Body of pancreas (tissue), 4 donors: ENCODE results near the gene LDB2. TPM values are rescaled to one million over a fixed set of nuclear protein-coding genes. Genes with fewer than 3 reads are reported as not detected.

ENCODE experiments used
- ATAC-seq: fragments of 150-250 bp; one replicate; pipeline ENCODE4 v1.9.1; 2016
- DNase-seq, 4 donors: peaks; one replicate each; pipeline ENCODE4 v3.0.0-alpha.2; 2019
- H3K27ac ChIP-seq, 4 donors: fragments of 200-600 bp; sonication (generic); 1 replicate in 3 of 4; 2 replicates in 1 of 4; pipeline versions ENCODE4 v1.5.1 to v1.6.1; 2016 to 2019; ENCODE audit warnings: mild to moderate bottlenecking in 1 of 4, mixed read lengths in 1 of 4, moderate library complexity in 1 of 4
- H3K27me3 ChIP-seq, 2 donors: fragments of 200-600 bp; sonication (generic); one replicate each; pipeline ENCODE4 v1.6.0; 2016; ENCODE audit warnings: mild to moderate bottlenecking in 1 of 2
- H3K36me3 ChIP-seq, 2 donors: fragments of 200-600 bp; sonication (generic); replicated peaks in 1 of 2; 2 replicates each; pipeline ENCODE4 v1.5.1; 2016; ENCODE audit warnings: low read depth in 2 of 2; ENCODE audit not compliant: insufficient read depth in 1 of 2
- H3K4me1 ChIP-seq: fragments of 200-600 bp; sonication (generic); one replicate; pipeline ENCODE4 v1.6.0; 2016
- H3K4me3 ChIP-seq, 2 donors: fragments of 200-600 bp; sonication (generic); 1 replicate in 1 of 2; 2 replicates in 1 of 2; pipeline ENCODE4 v1.5.1; 2016 to 2019
- H3K9me3 ChIP-seq, 3 donors: fragments of 200-600 bp; sonication (generic); 1 replicate in 2 of 3; 2 replicates in 1 of 3; pipeline ENCODE4 v1.5.1; 2016
- POLR2A ChIP-seq, 3 donors: fragments of 450-650 bp; IDR thresholded peaks; one replicate each; pipeline ENCODE4 v1.6.1; 2016; ENCODE audit warnings: antibody characterized with exemption in 3 of 3, mild to moderate bottlenecking in 2 of 3
- WGBS, 2 donors: methylation state at CpG; one replicate each; pipeline ENCODE4 v1.1.5; 2017; 5-methylcytosine and 5-hydroxymethylcytosine counted together
- intact Hi-C: fragments of 100-400 bp; cut with DNase I; formaldehyde crosslinking; loops from one replicate; pipeline ENCODE4 v1.15.1; 2023
- total RNA-seq, 2 donors: library from RNA; depleted of rRNA; stranded (reverse); fragments of >200 nt; gene quantifications; one replicate each; pipeline ENCODE4 v1.1.0, GENCODE V29; 2016
- TF ChIP-seq, protein P1 (sequence below), 7 experiments: fragments of 450-650 bp in 4 of 7; fragments of 200-600 bp in 3 of 7; sonication (generic) in 3 of 7; IDR thresholded peaks; one replicate each; pipeline ENCODE4 v1.5.1; 2016 to 2019; ENCODE audit warnings: antibody characterized with exemption in 7 of 7

The LDB2 gene
- total RNA-seq, 2 donors from 2014 or later = 14.8 to 16.5 TPM

DNA sequence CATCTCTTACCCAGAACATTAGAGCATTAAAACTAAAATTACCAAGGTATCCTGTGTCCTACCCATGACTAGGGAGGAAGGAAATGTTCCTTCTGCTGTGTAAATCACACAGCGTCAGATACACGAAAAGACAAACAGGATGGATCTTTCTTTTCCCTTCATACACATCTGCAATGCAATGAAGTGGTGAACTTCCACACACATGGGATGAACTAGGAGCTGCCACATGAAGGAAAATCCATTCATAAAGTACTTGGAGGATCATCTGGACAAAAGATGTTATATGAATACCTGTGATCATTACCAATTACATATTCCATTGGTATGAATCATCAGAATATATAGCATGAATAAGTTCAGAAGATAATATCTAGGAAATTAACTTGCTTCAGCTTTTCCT, 46.2 kb downstream of the LDB2 start:
- DNase-seq (no peak), ATAC-seq (no peak)
- Histone ChIP-seq H3K4me3 (no peak overlapping the region), H3K27me3 (no peaks in the 10 kb centered on the region), H3K36me3 (no peaks in the 10 kb centered on the region), H3K9me3 (no peaks in the 10 kb centered on the region), H3K4me1 (no peaks in the 10 kb centered on the region), H3K27ac (no peak overlapping the region)
- intact Hi-C loops = no loop called here
- 50 to 57% methylated on average over 2 of the region's 2 CpGs for WGBS, 2 donors
- no peak for TF ChIP-seq POLR2A (IDR thresholded peaks at IDR 0.05)
- TF ChIP-seq, protein P1, sequence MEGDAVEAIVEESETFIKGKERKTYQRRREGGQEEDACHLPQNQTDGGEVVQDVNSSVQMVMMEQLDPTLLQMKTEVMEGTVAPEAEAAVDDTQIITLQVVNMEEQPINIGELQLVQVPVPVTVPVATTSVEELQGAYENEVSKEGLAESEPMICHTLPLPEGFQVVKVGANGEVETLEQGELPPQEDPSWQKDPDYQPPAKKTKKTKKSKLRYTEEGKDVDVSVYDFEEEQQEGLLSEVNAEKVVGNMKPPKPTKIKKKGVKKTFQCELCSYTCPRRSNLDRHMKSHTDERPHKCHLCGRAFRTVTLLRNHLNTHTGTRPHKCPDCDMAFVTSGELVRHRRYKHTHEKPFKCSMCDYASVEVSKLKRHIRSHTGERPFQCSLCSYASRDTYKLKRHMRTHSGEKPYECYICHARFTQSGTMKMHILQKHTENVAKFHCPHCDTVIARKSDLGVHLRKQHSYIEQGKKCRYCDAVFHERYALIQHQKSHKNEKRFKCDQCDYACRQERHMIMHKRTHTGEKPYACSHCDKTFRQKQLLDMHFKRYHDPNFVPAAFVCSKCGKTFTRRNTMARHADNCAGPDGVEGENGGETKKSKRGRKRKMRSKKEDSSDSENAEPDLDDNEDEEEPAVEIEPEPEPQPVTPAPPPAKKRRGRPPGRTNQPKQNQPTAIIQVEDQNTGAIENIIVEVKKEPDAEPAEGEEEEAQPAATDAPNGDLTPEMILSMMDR (IDR thresholded peaks at IDR 0.05) = no peak

DNA sequence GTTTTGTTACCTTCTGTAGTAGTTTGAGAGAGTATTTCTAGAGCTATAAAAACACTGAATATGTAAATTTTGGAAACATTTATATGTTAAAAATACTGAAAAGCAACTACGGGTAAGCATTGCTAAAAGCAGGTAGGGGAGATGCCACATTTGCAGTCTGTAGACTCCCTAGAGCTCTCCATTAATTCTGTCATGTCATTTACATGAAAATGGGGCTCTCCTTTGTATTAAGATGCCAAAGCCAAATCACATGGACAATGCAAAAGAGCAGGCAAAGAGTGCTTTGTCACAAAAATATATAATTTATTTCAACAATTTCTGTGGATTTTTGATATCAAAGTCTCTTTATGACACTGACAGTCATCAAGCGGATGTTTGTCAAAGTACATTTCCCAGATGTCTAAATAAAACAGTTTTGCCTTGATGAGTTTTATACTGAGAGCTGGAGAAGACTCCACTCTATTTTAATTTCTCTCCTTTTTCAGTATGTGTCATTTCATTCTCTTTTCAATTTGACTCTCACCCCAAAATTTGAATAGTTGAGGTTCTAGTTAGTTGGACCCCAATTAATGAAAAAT, 51.8 kb downstream of the LDB2 start:
- WGBS, 2 donors = 66 to 72% methylated on average over 2 of the region's 2 CpGs
- TF ChIP-seq POLR2A (IDR thresholded peaks at IDR 0.05) = no peak
- TF ChIP-seq, protein P1 (IDR thresholded peaks at IDR 0.05) = no peak
- H3K27me3 ChIP-seq = no peaks in the 10 kb centered on the region
- ATAC-seq (no peak), DNase-seq (no peak)
- intact Hi-C loops = no loop called here
- H3K4me3 ChIP-seq = no peak overlapping the region
- H3K4me1 ChIP-seq = no peaks in the 10 kb centered on the region
- H3K9me3 ChIP-seq = no peaks in the 10 kb centered on the region
- no peaks in the 10 kb centered on the region for H3K36me3 ChIP-seq
- H3K27ac ChIP-seq = no peak overlapping the region

DNA sequence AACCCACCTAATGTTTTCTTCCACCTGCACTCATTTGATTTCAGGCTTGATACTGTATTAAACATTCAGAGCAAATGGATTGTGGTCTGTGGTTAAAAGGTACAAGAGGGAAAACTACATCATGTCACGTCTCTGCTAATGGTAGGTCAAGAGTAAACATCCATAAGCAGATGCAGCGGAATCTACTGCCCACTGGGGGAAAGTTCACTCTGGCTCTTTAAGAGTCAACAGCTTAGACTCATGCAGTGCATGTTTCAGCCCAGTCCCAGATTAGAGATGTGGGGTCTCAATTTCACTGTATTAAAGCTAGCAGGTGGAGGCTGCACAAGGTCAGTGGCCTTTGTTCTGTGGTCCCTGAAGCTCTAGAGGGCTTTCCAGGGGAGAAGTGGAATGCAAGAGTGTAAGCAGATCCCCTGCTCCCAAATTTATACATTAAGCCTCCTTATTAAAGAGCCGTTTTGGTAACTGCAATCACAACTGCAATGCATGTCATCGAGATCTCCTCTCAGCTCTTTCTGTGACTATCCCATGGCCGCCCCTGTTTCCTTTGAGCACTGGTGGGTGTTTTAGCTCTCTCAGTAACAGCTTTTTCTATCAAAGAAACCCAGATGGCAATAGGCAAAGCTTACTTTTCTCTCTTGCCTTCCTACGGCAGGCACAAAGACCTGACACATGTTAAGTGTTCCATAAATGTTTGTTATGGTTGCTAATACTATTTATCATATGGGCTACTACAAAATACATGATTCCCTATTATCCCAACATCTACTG, 53.4 kb downstream of the LDB2 start:
- Histone ChIP-seq H3K27ac (no peak overlapping the region), H3K36me3 (no peaks in the 10 kb centered on the region), H3K4me1 (no peaks in the 10 kb centered on the region), H3K4me3 (no peak overlapping the region), H3K9me3 (no peaks in the 10 kb centered on the region), H3K27me3 (no peaks in the 10 kb centered on the region)
- TF ChIP-seq POLR2A (IDR thresholded peaks at IDR 0.05) = no peak
- TF ChIP-seq, protein P1 (IDR thresholded peaks at IDR 0.05) = no peak
- ATAC-seq (no peak), DNase-seq (no peak)
- intact Hi-C loops = no loop called here
- 44 to 50% methylated on average over 6 of the region's 6 CpGs for WGBS, 2 donors

DNA sequence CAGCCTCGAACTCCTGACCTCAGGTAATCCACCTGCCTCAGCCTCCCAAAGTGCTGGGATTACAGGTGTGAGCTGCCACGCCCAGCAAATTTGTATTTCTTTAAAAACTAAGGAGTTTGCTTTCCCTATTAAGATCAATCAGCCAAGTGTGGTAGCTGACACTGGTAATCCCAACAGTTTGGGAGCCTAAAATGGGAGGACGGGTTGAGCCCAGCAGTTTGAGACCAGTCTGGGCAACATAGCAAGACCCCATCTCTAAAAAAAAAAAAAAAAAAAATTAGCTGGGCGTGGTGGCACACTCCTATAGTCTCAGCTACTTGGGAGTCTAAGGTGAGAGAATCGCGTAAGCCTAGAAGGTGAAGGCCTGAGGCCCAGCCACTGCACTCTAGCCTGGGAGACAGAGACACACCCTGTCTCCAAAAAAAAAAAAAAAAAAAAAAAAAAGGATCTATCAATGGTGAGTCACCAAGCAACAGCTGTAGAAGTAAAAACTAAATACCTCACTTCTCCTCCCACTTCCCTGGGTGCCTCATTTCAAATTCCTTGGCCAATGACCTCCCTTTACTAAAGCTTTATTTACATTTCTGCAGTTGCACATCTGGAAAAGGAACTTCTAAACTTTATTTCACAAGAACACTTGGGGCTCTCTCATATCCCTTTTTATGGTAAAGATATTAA, 54.5 kb downstream of the LDB2 start:
- 80 to 82% methylated on average over 6 of the region's 6 CpGs for WGBS, 2 donors

More for the DNA sequence above, 54.5 kb downstream of the LDB2 start:
- H3K4me3 ChIP-seq = no peak overlapping the region
- TF ChIP-seq POLR2A (IDR thresholded peaks at IDR 0.05) = no peak
- TF ChIP-seq, protein P1 (IDR thresholded peaks at IDR 0.05) = no peak
- H3K9me3 ChIP-seq = no peaks in the 10 kb centered on the region
- DNase-seq (no peak), ATAC-seq (no peak)
- no peaks in the 10 kb centered on the region for H3K4me1 ChIP-seq
- intact Hi-C loops = no loop called here
- H3K27ac ChIP-seq = no peak overlapping the region
- no peaks in the 10 kb centered on the region for H3K27me3 ChIP-seq
- H3K36me3 ChIP-seq = no peaks in the 10 kb centered on the region
